COLO668 (cell line): ENCODE measurements around the gene FLYWCH1.

ENCODE experiments used
- DNase-seq: peaks from one replicate; lab custom pipeline; 2025; ENCODE audit not compliant: unreplicated experiment; lab: John Stamatoyannopoulos, UW

FLYWCH1 gene

DNA sequence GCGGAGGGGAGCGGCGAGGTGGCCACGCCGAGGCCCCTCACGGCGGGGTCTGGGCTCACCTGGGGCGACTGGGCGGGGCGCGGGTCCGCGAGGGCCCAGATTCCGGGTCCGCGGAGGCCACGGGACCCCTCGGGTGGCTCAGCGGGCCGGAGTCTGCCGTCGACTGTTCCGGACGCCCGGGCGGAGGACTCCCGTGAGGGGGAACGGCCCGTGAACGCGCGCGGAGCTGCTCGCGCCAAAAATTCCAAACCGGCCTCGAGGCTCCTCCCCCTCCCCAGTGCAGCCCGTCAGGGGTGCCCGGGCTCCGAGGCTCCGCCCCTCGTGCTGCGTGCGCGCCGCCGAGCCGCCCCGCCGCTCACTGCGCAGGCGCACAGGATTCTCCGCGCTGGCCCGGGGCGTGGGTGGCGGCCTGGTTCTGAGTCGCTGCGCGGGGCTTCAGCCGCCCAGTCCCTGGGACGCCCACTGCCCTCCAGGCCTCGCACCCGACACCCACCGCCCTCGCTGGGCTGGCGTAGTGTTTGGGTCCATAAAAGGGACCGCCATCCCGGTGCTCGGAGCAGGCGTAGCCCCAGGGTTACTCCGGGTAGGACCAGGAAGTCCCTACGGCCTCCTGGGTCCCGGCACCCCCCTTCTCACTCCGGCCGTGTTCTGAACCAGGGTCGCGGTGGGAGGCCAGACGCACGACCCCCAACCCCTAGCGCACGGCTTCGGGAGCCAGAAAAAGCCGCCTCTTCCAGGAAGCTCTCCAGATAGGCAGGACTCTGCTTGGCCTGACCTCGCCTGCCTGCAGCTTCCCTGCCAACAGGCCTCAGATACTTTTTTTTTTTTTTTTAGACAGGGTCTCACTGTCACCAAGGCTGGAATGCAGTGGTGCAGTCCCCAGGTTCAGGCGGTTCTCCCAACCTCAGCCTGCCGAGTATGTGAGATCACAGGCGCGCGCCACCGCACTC lies 68.8 kb downstream of the FLYWCH1 start, which contains the start of gene PKMYT1:
Gene PKMYT1, minus strand, starts transcription at position 220 of the 950 bp plus-strand sequence. CDS start 789 bp downstream, outside the sequence.
- peak; percentile 94 for DNase-seq

DNA sequence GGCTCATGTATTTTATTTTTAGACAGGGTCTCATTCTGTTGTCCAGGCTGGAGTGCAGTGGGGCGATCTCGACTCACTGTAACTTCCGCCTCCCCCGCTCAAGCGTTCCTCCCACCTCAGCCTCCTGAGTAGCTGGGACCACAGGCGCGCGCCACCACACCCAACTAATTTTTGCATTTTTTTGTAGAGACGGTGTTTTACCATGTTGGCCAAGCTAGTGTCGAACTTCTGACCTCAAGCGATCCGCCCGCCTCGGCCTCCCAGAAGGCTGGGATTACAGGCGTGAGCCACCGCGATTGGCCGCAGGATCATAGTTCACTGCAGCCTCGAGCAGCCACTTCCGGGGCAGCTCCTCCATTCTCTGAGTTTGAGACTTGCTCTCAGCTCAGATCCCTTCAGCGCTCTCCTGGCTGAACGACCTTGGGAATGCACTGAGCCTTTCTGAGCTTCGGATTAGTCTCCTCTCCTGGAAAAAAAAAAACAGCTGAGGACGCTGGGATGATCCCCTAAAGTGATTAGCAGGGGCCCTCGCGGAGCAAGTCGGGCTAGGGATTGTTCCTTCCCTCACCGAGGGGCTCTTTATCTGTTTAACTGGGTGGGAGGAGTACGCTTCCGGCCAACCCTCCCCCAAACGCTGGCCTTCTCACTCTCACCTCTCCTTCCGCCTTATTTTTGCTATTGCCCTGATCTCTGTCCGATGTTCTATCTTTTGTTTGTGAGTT lies 69.6 kb downstream of the FLYWCH1 start:
- DNase-seq: no peak

DNA sequence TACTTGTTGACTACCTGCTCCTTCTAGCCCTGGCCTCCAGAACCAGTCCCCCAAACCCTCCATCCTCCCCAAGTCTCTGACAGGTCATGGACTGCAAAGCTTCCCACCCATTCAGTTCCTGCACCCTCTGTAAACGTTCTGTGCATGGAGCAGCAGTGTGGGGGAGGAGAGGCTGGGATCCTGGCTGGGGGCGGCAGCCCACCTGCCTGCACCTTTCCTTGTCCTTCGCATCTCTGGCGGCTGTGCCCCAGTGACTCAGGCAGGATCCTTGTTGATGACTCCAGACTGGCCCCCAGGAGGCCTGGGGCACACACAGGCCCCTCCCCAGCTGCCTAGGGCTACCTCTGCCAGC lies 70.1 kb downstream of the FLYWCH1 start:
- DNase-seq: no peak

DNA sequence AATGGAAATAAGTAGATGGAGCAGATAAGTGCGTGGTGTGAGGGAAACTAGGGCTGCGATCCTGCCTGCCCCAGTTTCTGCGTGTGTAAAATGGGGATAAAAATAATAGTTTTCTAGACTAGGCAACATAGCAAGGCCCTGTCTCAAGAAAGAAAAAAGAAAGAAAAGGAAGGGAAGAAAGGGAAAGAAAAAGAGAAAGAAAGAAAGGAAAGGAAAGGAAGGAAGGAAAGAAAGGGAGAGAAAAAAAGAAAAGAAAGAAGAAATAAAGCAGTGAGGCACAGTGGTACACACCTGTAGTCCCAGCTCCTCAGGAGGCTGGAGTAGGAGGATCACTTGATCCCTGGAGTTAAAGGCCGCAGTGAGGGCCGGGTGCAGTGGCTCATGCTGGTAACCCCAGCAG lies 70.7 kb downstream of the FLYWCH1 start:
- no peak for DNase-seq

DNA sequence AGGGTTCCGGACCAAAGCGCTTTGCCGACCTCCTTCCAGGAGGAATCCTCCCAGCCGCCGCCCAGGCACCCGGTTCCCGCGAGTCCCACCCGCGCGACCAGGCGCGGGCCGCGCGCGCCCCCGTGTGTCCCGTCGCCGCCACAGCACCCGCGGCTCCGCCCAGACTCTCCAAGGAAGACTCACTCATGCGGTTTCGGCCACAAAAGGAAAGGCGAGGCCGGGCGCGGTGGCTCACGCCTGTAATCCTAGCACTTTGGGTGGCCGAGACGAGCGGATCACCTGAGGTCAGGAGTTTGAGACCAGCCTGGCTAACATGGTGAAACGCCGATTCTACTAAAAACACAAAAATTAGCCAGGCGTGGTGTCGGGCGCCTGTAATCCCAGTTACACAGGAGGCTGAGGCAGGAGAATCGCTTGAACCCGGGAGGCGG lies 72.0 kb downstream of the FLYWCH1 start:
- DNase-seq: peak; percentile 86

DNA sequence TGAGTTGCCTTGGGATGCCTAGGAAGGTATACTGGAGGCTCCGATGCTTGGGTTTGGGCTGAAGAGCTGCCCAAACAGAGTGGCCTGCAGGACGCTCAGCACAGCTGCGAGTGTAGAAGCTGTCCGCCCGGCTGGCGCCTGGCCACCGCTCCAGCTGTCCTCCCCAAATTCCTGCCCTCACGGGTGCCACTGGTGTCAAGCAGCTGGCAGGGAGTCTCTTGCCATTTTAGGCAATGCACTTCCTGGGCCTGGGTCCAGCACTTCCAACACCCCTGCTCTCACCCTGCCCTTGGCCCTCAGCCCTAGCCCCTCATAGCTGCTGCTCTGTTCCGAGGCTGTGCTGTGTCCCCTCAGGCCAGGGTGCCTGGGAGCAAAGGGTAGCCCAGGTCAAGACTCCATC lies 73.7 kb downstream of the FLYWCH1 start:
- no peak for DNase-seq

DNA sequence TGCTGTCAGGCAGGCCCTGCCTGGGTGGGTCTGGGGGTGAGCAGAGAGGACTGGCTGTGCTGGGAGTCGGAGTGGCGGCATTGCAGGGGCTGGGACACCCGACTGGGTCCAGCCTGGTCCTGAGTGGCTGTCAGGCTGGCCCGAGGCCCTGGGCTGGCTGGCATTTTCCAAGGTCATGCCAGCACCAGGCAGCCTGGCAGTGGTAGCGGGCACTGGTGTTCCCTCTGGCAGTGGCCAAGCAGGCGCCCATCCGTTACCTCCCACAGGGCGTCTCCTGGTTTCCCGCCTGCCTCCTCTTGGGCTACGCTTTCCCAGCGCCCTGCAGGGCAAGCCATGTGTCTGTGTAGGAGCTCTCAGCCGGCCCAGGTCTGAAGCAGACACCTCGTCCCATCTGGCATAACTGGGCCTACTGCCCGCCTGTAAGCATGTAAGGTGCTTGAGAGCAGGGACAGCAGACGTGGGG lies 74.2 kb downstream of the FLYWCH1 start:
- DNase-seq: peak; percentile 18

DNA sequence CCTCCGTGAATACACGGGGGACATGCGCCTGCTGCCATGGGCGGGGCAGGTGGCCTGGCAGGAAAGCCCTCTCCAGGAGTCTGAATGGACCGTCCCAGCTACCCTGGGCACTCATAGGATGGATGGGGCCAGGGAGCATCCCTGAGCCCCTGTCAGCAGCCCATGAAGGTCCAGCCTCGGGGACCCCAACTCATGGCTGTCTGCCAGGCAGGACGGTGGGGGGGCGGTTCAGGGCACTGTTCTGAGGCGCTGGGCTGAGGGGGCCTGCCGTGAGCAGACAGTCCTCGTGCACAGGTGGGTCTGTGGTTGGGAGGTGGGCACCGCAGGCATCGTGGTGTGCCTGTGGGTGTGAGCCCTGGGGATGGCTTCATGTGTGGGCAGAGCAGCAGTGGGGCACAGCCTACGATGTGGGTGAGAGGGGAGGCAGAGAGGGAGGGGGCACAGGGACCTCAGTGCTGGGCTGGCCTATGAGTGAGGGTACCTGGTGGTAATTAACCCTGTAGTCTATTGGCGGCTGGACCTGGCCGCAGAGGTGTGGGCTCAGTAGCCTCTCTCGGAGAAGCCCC lies 75.0 kb downstream of the FLYWCH1 start:
- peak; percentile 34 for DNase-seq

DNA sequence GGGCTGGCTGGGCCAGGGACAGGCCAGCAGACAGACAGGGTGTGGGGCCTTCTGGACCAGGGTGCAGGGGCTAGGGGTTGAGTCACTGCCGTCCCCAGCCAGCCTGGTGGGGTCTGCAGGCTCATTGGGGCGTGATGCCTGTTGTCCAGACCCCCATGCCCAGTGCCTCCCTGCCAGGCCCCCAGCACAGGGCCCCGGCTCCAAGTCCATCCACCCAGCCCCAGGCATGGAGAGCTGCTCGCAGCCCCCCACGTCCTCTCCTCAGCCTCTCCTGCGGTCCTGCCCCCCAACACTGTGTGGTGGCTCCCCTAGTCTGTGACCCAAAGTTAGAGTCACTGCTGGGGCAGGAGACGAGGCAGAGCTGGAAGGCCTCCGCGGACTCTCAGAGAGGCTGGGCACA lies 75.6 kb downstream of the FLYWCH1 start:
- DNase-seq: no peak

DNA sequence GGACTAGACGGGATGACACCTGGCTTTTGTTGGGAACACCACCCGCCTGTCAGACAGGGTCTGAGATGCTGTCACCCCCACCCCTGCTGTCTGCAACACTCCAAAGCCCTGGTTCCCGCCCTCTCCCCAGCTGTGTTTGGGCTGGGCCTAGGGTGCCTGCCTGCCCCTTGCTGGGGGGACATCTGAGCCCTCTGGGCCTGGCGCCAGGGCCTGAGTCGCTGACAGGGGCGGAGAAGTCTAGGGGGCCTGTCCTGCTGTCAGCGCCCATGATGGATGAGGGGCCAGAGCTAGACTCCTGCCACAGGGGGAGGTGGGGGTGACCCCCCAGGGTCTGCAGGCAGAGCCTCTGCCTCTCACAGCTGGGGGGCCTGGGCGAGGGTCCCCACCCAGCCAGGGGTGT lies 76.1 kb downstream of the FLYWCH1 start:
- no peak for DNase-seq

DNA sequence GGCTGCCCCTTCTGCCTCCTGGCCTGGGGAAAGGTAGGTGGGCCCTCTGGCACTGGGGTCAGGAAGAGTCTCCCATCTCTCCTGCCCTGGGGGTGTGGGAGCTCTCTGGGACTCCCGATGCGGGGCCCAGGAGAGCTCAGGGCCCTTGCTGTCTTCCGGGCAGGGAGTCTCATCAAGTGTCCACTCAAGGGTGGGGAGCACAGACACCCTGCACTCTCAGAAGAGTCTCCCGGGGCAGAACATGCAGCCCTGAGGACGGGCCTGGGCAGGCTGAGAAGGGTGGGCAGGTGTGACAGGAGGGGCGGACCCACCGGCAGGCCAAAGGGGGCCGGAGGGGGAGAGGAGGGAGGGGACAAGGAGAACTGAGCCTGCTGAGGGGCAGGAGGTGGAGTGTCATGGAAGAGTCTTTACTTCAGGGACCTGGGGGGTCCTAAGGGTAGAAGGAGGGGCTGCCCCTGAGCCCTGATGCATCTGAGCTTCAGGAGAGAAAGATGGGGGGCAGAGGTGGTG lies 76.9 kb downstream of the FLYWCH1 start:
- no peak for DNase-seq

DNA sequence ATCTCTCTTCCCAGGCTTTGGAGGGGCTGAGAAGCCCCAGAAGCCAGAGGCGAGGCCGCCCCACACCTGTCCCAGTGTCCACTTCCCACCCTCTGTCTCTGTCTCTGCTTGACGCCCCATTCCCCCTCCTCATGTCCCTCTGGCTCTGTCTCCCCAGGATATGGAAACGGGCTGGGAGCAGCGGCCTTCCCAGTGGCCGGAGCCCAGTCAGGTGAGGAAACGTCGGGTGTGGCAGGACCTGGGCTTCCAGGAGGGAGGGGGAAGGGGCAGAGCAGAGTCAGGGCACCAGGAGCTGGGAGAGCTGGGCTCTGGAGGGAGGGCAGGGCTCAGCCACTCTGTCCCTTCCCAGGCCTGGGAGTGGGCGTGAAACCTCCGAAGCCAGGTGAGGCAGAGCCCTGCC lies 79.2 kb downstream of the FLYWCH1 start:
- no peak for DNase-seq

DNA sequence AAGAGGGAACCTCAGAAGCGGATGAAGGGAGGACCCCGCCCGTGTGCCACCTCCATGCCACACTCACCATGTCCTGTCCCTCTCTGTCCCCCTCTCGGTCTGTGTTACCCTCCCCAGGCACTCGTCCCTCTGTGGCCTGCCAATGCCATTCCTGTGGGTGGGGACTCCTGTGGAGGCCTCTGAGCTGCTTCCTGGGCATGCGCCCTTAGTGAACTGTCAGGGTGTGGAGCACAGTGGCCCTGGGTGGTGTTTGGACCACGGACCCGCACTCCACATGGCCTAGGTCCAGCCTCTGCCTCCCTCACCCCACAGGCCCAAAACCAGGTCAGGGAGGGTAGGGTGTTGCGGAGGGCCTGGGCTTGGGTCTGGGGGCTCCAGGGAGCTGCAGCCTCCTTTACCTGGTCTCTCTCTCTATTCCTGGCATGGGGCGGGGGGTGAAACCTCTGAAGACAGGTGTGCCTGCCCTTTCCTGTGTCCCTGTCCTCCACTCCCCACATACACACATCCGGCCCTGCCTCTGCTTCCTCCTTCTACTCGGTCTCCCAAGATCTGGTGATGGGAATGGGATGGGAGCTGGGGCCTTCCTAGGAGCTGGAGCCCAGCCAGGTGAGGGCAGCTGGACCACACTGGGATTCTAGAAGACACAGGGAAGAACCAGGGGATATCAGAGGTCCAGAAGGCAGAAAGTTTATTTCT lies 80.0 kb downstream of the FLYWCH1 start:
- DNase-seq: no peak

DNA sequence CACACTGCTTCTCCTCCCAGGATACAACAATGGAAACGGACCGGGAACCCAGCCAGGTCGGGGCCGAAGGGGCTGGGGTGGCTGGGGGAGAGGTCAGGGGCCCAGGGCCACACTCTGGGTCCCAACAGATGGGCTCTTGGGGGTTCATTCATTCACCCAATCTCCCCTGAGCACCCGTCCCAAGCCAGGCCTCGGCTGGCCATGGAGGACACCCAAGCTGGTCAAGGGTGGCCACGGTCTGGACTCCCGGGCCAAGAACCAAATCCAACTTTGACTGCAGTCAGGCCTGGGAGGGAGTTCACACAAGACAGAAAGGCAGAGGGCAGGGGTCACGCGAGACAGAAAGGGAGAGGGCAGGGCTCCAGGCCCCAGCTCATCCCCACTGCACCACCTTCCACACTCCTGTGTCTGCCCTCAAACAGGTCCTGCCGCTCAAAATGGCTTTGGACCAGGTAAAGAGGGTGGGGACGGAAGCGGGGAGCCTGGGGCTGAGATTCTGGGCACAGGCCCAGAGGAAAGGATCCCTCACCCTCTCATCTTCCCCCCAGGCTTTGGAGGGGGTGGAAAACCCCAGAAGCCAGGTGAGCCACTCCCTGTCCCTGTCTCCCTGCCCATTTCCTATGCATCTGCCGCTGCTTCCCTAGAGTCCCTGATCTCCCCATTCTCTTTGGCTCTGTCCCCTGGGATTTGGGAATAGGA lies 80.8 kb downstream of the FLYWCH1 start:
- DNase-seq: no peak

DNA sequence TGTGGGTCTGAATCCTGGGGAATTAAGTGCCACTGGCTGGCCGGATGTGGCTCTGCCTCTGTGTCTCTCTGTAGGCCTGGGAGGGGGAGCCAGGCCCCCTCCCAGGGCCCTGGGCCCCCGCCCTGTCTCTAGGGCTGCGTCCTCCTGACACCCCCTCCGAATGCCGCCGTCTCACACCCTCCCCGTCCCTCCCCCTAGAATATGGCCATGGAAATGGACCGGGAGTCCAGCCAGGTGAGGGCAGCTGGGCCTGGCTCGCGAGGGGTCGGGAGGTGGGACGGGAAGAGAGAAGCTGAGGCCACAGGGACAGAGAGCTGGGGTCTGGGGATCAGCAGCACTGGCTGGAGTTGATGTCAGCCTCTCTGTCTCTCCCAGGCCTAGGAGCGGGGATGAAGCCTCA lies 84.6 kb downstream of the FLYWCH1 start:
- no peak for DNase-seq

DNA sequence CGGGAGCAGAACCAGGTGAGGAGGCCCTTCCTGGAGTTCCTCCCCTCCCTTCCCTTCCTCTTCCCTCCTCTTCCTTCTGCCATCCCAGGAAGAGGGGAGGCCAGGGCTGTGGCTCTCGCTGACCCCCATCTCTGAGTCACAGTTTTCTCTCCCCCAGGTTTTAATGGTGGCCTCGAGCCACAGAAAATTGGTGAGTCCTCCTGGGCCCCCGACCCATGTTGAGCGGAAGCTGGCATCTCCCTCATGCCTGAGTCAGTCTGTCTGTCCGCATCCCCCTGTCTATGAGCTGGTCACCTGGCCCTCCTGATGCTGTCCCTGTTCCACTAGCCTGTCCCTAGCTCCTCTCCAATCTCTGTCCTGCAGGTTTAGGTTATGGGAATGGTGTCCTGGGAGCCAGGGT lies 88.2 kb downstream of the FLYWCH1 start:
- no peak for DNase-seq

DNA sequence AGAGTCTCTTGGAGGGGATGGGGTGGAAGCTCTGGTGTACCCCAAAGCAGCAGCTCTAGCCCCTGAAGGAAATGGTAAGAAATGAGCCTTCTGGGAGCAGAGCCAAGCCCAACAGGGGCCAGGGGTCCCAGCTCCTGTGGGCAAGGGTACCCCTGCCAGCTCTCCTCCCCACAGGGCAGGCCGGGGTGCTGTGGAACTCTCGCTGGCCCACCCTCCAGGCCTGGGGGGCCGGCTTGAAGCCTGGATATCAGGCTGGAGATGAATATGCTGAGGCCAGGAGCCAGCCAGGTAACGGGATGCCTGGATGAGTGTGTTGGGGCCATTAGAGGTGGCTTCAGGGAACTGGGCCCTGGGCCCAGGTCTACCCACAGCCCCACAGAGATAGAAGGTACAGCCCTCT lies 88.8 kb downstream of the FLYWCH1 start:
- no peak for DNase-seq
